Measurements from ENCODE around the gene MAEA.

DNA sequence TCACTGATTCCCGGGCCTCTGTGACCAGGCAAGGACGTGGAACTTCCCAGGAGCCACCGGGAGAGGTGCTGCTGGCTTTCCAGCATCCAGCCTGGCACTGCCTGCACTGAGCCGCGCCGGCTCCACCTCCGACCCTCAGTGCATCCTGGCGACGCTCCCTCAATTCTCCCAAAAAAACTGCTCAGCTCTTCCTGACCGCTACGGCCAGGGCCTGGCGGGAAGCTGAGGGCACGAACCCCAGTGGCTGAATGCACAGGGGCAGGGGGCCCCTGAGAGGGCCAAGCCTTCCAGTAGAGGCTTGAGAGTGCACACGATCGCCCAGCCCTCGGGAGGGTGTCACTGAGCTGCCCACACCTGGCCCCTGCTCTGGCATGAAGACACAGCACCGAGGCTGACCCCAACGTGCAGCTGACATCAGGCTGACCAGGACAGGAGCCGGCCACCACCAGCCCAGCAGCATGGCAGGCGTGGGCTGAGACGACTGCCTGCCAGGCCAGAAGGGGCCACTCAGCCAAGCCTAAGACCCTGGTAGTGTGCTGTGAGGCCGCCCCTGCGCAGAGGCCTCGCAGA, 47.7 kb upstream of the MAEA start:
- no peak for TF ChIP-seq CTCF (IDR thresholded peaks at IDR 0.05; ENCODE audit: low read depth, low read length)
- TF ChIP-seq, protein P1, sequence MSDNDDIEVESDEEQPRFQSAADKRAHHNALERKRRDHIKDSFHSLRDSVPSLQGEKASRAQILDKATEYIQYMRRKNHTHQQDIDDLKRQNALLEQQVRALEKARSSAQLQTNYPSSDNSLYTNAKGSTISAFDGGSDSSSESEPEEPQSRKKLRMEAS (IDR thresholded peaks at IDR 0.05; ENCODE audit: low read depth, low read length), result no peak

All from NB4 (cell line).